ENCODE results near the gene ST8SIA5. TPM values are rescaled to one million over a fixed set of nuclear protein-coding genes. Genes with fewer than 3 reads are reported as not detected.

Gene ST8SIA5
- polyA plus RNA-seq, 1 of the 3 experiments (the other 2 are of a cell fraction), result 0.08 TPM

- ChIA-PET POLR2A (interaction anchor here (0.9 kb wide), 1 partner anchor 321 kb away, joined by 3 read pairs; no protein-coding TSS in a partner anchor), CTCF (interaction anchor here (1.1 kb wide), 1 partner anchor 534 kb away, joined by 3 read pairs; no protein-coding TSS in a partner anchor)
- no peak for TF ChIP-seq FOXJ3 (CRISPR knock-in tag; IDR thresholded peaks at IDR 0.05)
- TF ChIP-seq RXRA (IDR thresholded peaks at IDR 0.05; ENCODE audit: borderline replicate concordance, low read depth), result no peak
- TF ChIP-seq, protein P1, sequence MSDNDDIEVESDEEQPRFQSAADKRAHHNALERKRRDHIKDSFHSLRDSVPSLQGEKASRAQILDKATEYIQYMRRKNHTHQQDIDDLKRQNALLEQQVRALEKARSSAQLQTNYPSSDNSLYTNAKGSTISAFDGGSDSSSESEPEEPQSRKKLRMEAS (IDR thresholded peaks at IDR 0.05; ENCODE audit: low read depth), result no peak
- TF ChIP-seq IRF3 (IDR thresholded peaks at IDR 0.05; ENCODE audit: low read depth, low read length), result no peak
- TF ChIP-seq SIN3A (IDR thresholded peaks at IDR 0.05; ENCODE audit: borderline replicate concordance, low read depth, low read length), result no peak
- TF ChIP-seq, protein P2, sequence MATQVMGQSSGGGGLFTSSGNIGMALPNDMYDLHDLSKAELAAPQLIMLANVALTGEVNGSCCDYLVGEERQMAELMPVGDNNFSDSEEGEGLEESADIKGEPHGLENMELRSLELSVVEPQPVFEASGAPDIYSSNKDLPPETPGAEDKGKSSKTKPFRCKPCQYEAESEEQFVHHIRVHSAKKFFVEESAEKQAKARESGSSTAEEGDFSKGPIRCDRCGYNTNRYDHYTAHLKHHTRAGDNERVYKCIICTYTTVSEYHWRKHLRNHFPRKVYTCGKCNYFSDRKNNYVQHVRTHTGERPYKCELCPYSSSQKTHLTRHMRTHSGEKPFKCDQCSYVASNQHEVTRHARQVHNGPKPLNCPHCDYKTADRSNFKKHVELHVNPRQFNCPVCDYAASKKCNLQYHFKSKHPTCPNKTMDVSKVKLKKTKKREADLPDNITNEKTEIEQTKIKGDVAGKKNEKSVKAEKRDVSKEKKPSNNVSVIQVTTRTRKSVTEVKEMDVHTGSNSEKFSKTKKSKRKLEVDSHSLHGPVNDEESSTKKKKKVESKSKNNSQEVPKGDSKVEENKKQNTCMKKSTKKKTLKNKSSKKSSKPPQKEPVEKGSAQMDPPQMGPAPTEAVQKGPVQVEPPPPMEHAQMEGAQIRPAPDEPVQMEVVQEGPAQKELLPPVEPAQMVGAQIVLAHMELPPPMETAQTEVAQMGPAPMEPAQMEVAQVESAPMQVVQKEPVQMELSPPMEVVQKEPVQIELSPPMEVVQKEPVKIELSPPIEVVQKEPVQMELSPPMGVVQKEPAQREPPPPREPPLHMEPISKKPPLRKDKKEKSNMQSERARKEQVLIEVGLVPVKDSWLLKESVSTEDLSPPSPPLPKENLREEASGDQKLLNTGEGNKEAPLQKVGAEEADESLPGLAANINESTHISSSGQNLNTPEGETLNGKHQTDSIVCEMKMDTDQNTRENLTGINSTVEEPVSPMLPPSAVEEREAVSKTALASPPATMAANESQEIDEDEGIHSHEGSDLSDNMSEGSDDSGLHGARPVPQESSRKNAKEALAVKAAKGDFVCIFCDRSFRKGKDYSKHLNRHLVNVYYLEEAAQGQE (IDR thresholded peaks at IDR 0.05; ENCODE audit: low read depth, low read length), result no peak
- no peak for TF ChIP-seq GABPA (IDR thresholded peaks at IDR 0.05; ENCODE audit: low read depth)
- TF ChIP-seq JUND (IDR thresholded peaks at IDR 0.05), result no peak
- no peak for TF ChIP-seq TEAD4 (IDR thresholded peaks at IDR 0.05; ENCODE audit: borderline replicate concordance, insufficient read depth)
- TF ChIP-seq NRF1 (IDR thresholded peaks at IDR 0.05; ENCODE audit: low read depth, low read length), result no peak
- TF ChIP-seq, protein P3, sequence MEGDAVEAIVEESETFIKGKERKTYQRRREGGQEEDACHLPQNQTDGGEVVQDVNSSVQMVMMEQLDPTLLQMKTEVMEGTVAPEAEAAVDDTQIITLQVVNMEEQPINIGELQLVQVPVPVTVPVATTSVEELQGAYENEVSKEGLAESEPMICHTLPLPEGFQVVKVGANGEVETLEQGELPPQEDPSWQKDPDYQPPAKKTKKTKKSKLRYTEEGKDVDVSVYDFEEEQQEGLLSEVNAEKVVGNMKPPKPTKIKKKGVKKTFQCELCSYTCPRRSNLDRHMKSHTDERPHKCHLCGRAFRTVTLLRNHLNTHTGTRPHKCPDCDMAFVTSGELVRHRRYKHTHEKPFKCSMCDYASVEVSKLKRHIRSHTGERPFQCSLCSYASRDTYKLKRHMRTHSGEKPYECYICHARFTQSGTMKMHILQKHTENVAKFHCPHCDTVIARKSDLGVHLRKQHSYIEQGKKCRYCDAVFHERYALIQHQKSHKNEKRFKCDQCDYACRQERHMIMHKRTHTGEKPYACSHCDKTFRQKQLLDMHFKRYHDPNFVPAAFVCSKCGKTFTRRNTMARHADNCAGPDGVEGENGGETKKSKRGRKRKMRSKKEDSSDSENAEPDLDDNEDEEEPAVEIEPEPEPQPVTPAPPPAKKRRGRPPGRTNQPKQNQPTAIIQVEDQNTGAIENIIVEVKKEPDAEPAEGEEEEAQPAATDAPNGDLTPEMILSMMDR (IDR thresholded peaks at IDR 0.05), result no peak
- no peak for TF ChIP-seq FOSL2 (IDR thresholded peaks at IDR 0.05; ENCODE audit: borderline replicate concordance, low read depth)
- no peak for TF ChIP-seq ELF1 (IDR thresholded peaks at IDR 0.05)
- no peak for TF ChIP-seq MXI1 (IDR thresholded peaks at IDR 0.05; ENCODE audit: low read depth, low read length)
- TF ChIP-seq, protein P4, sequence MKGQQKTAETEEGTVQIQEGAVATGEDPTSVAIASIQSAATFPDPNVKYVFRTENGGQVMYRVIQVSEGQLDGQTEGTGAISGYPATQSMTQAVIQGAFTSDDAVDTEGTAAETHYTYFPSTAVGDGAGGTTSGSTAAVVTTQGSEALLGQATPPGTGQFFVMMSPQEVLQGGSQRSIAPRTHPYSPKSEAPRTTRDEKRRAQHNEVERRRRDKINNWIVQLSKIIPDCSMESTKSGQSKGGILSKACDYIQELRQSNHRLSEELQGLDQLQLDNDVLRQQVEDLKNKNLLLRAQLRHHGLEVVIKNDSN (IDR thresholded peaks at IDR 0.05; ENCODE audit: borderline replicate concordance, low read depth), result no peak
- H4K20me1 ChIP-seq (ENCODE audit: insufficient read depth), result no peaks in the 10 kb centered on the region
- H3K4me2 ChIP-seq, result no peak overlapping the region
- no peaks in the 10 kb centered on the region for H3K9me3 ChIP-seq
- no peaks in the 10 kb centered on the region for H3F3A ChIP-seq (replicated peaks; ENCODE audit: insufficient read depth)
- H3K36me3 ChIP-seq (replicated peaks in 1 of 2; ENCODE audit: control insufficient read depth in 1 of 2, insufficient read depth in 2 of 2, low read length in 1 of 2), result no peaks in the 10 kb centered on the region
- no peaks in the 10 kb centered on the region for H3K27me3 ChIP-seq (ENCODE audit: insufficient read depth)
- H3K4me1 ChIP-seq (ENCODE audit: control insufficient read depth in 1 of 2, insufficient read depth in 2 of 2, low read depth in 1 of 2, low read length in 1 of 2), result peaks cover 0 to 19% of the 10 kb centered on the region in 2 experiments; a peak in 1 of 4 replicates
- no peak overlapping the region for H3K9ac ChIP-seq
- H3K27ac ChIP-seq (ENCODE audit: low read depth in 2 of 2, low read length in 1 of 2), result no peak overlapping the region
- H2AFZ ChIP-seq (ENCODE audit: low read depth), result no peak overlapping the region
- no peaks in the 10 kb centered on the region for H3K9me2 ChIP-seq
- no peak for DNase-seq
- WGBS (ENCODE audit: low lambda C conversion rate), result 53% methylated on average over 3 of the region's 3 CpGs
- no peak overlapping the region for H3K4me3 ChIP-seq (ENCODE audit: low read depth in 2 of 2, low read length in 1 of 2)
- no peaks in the 10 kb centered on the region for H3K79me2 ChIP-seq (ENCODE audit: insufficient read depth)
Observed at GRCh38 chr18:46706968-46707367, 49.9 kb downstream of the ST8SIA5 start.

Data from SK-N-SH (cell line).